ENCODE results near the gene SRPRA.
"Not testable (repeated sequence)": the region's sequence is repeated elsewhere in the genome, so short reads cannot be mapped to it uniquely, and the experiment has no call there.

SRPRA gene

DNA sequence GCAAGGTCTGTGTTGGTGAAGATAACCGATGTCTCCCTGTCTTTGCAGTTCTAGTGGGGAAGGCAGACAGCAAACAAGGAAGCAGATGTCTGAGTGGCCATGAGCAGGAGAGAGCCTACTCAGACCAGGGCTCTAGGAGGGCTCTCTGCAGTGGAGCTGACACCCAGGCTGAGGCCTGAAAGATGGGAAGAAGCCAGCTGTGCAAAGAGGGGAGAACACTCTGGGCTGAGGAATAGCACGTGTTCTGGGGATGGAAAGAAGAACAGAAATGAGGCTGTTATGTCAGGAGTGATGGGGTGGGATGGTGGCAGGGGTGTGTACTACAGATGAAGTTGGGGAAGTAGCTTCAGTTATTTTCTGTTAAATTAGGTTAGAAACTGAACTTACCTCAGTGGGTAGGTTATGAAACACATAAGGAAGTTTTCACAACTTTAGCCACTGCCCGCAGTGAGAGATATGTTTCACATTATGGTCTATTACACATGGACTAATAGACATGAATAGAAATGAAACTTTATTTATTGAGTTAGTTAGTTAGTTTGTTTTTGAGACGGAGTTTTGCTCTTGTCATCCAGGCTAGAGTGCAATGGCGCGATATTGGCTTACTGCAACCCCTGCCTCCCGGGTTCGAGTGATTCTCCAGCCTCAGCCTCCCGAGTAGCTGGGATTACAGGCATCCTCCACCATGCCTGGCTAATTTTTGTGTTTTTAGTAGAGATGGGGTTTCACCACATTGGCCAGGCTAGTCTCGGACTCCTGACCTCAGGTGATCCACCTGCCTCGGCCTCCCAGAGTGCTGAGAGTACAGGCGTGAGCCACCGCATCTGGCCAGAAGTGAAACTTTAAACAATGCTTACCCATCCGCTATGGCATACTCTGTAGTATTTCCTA lies 43.0 kb upstream of the SRPRA start:
- no peak overlapping the region for H3K27ac ChIP-seq (ENCODE audit: low read depth, low read length)
- no peak overlapping the region for H3K9ac ChIP-seq (ENCODE audit: low read length)
- H2AK5ac ChIP-seq (ENCODE audit: low read length), result no peak overlapping the region
- no peak overlapping the region for H2BK5ac ChIP-seq (ENCODE audit: low read length)
- WGBS (ENCODE audit: extremely low coverage, insufficient coverage, low lambda C conversion rate), result no CpG with 5 or more reads among the region's 14 CpGs
- H2BK15ac ChIP-seq (replicated peaks; ENCODE audit: low read depth), result no peak overlapping the region
- no peaks in the 10 kb centered on the region for H3K27me3 ChIP-seq (ENCODE audit: insufficient read depth, low read length, poor library complexity)
- no peak overlapping the region for H4K5ac ChIP-seq (ENCODE audit: low read length)
- H3K18ac ChIP-seq (ENCODE audit: low read length), result no peak overlapping the region
- no peak overlapping the region for H4K8ac ChIP-seq (ENCODE audit: low read depth, low read length)
- no peaks in the 10 kb centered on the region for H3K79me2 ChIP-seq (ENCODE audit: control insufficient read depth, insufficient read depth, low read length)
- no peak for DNase-seq
- H2BK120ac ChIP-seq (ENCODE audit: low read depth, low read length), result no peak overlapping the region
- no peak overlapping the region for H3K4me3 ChIP-seq (ENCODE audit: low read length)
- H3K23ac ChIP-seq (ENCODE audit: low read length), result no peak overlapping the region
- H3K4me1 ChIP-seq (ENCODE audit: control insufficient read depth, low read depth, low read length), result no peaks in the 10 kb centered on the region
- H3K4ac ChIP-seq (ENCODE audit: low read depth, low read length), result no peak overlapping the region
- H3K4me2 ChIP-seq (ENCODE audit: low read length), result no peak overlapping the region
- no peaks in the 10 kb centered on the region for H3K36me3 ChIP-seq (ENCODE audit: control insufficient read depth, insufficient read depth, low read length)
- no peak overlapping the region for H3K56ac ChIP-seq (ENCODE audit: low read length)
- H3K79me1 ChIP-seq (ENCODE audit: low read length), result no peaks in the 10 kb centered on the region

DNA sequence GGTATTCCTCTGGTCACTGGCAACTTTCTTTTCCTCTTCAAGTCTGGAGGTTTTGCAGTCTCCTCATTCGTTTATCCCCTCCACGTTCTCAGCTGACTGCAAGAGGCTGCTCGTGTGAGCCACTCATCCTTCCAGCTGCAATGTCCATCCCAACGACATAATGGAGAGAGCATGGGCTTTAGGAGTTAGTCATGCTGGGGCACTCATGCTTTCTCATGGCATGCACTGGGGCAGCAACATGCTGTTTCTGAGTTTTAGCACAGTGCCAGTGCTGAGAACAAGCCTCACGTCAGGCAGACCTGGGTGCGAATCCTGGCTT lies 42.3 kb upstream of the SRPRA start:
- Histone ChIP-seq H3K23ac (ENCODE audit: low read length) (no peak overlapping the region), H3K4me3 (ENCODE audit: low read length) (no peak overlapping the region), H2BK120ac (ENCODE audit: low read depth, low read length) (no peak overlapping the region), H4K8ac (ENCODE audit: low read depth, low read length) (no peak overlapping the region), H3K79me1 (ENCODE audit: low read length) (no peaks in the 10 kb centered on the region), H3K27me3 (ENCODE audit: insufficient read depth, low read length, poor library complexity) (no peaks in the 10 kb centered on the region), H2AK5ac (ENCODE audit: low read length) (no peak overlapping the region), H3K4ac (ENCODE audit: low read depth, low read length) (no peak overlapping the region), H3K27ac (ENCODE audit: low read depth, low read length) (no peak overlapping the region), H3K79me2 (ENCODE audit: control insufficient read depth, insufficient read depth, low read length) (no peaks in the 10 kb centered on the region), H3K56ac (ENCODE audit: low read length) (no peak overlapping the region), H3K9ac (ENCODE audit: low read length) (no peak overlapping the region), H3K36me3 (ENCODE audit: control insufficient read depth, insufficient read depth, low read length) (no peaks in the 10 kb centered on the region), H2BK5ac (ENCODE audit: low read length) (no peak overlapping the region), H3K4me1 (ENCODE audit: control insufficient read depth, low read depth, low read length) (no peaks in the 10 kb centered on the region), H3K18ac (ENCODE audit: low read length) (no peak overlapping the region), H3K4me2 (ENCODE audit: low read length) (no peak overlapping the region), H4K5ac (ENCODE audit: low read length) (no peak overlapping the region), H2BK15ac (replicated peaks; ENCODE audit: low read depth) (no peak overlapping the region)
- no peak for DNase-seq
- WGBS (ENCODE audit: extremely low coverage, insufficient coverage, low lambda C conversion rate), result no CpG with 5 or more reads among the region's 6 CpGs

DNA sequence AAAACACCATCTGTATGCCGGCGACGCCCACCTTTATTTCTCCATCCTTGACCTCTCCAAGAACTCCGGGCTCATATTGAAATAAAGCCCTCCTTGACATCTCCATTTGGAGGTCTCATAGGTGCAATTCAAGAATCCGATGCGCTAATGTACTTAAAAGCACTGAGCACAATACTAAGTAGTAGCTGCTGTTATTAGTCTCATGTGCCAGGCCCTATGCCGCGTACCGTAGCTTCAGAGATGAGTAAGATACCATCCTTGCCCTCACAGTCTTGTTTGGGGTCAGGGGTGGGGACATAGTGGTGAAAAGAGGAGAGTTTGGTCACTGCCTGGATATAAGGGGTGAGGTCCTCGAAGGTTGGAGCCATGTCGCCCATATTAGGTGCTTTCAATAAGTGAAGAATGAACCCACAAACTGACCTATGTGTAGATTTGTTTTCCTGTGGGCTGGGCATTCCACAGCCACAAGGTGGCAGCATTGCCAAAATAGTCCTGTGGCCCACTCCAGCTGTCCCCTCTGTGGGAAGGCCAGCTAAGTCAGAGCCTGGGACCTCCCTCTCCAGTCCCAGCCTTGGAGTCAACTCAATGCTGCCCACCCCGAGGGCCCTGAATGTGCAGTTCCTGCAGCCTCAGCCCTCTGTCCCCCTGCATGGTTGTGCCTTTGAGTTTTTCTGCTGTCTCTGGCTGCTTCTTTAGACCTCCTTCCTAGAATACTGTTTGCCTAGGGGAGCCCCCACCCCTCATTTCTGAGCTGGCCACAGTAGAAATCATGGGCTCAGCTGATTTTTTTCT lies 41.7 kb upstream of the SRPRA start:
- Histone ChIP-seq H3K4me3 (ENCODE audit: low read length) (no peak overlapping the region), H2BK120ac (ENCODE audit: low read depth, low read length) (no peak overlapping the region), H4K8ac (ENCODE audit: low read depth, low read length) (no peak overlapping the region), H3K56ac (ENCODE audit: low read length) (no peak overlapping the region), H3K79me1 (ENCODE audit: low read length) (no peaks in the 10 kb centered on the region), H3K27me3 (ENCODE audit: insufficient read depth, low read length, poor library complexity) (no peaks in the 10 kb centered on the region), H3K36me3 (ENCODE audit: control insufficient read depth, insufficient read depth, low read length) (no peaks in the 10 kb centered on the region), H3K4me2 (ENCODE audit: low read length) (no peak overlapping the region), H3K79me2 (ENCODE audit: control insufficient read depth, insufficient read depth, low read length) (no peaks in the 10 kb centered on the region), H2BK5ac (ENCODE audit: low read length) (no peak overlapping the region), H3K4me1 (ENCODE audit: control insufficient read depth, low read depth, low read length) (no peaks in the 10 kb centered on the region), H3K9ac (ENCODE audit: low read length) (peak overlapping the region; percentile 31), H3K23ac (ENCODE audit: low read length) (no peak overlapping the region), H2AK5ac (ENCODE audit: low read length) (no peak overlapping the region), H3K4ac (ENCODE audit: low read depth, low read length) (no peak overlapping the region), H3K27ac (ENCODE audit: low read depth, low read length) (no peak overlapping the region), H2BK15ac (replicated peaks; ENCODE audit: low read depth) (no peak overlapping the region), H4K5ac (ENCODE audit: low read length) (no peak overlapping the region), H3K18ac (ENCODE audit: low read length) (no peak overlapping the region)
- no CpG with 5 or more reads among the region's 12 CpGs for WGBS (ENCODE audit: extremely low coverage, insufficient coverage, low lambda C conversion rate)
- peak; percentile 80 for DNase-seq

DNA sequence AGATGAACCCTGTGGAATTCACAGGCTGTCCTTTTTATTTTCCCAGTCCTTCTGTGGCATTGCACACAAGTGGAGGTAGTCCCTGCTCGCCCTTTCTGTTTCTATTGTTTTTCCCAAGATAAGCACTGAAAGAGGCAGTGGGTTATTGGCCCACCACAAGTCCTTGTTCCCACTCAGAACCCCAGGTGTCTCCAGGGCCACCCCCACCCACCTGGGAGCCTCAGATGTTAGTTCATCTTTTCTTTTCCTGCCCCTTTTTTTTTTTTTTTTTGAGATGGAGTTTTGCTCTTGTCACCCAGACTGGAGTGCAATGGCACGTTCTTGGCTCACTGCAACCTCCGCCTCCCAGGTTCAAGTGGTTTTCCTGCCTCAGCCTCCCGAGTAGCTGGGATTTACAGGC lies 40.1 kb upstream of the SRPRA start:
- H4K5ac ChIP-seq (ENCODE audit: low read length); H3K79me1 ChIP-seq (ENCODE audit: low read length); H2BK5ac ChIP-seq (ENCODE audit: low read length); H2BK15ac ChIP-seq (replicated peaks; ENCODE audit: low read depth); H3K56ac ChIP-seq (ENCODE audit: low read length); H3K36me3 ChIP-seq (ENCODE audit: control insufficient read depth, insufficient read depth, low read length); H3K4me3 ChIP-seq (ENCODE audit: low read length); H3K18ac ChIP-seq (ENCODE audit: low read length); DNase-seq; H3K4ac ChIP-seq (ENCODE audit: low read depth, low read length); H3K27ac ChIP-seq (ENCODE audit: low read depth, low read length); H3K4me1 ChIP-seq (ENCODE audit: control insufficient read depth, low read depth, low read length); H3K9ac ChIP-seq (ENCODE audit: low read length); H3K23ac ChIP-seq (ENCODE audit: low read length); H3K4me2 ChIP-seq (ENCODE audit: low read length); H3K27me3 ChIP-seq (ENCODE audit: insufficient read depth, low read length, poor library complexity); H3K79me2 ChIP-seq (ENCODE audit: control insufficient read depth, insufficient read depth, low read length); H4K8ac ChIP-seq (ENCODE audit: low read depth, low read length); H2AK5ac ChIP-seq (ENCODE audit: low read length); H2BK120ac ChIP-seq (ENCODE audit: low read depth, low read length): not testable (repeated sequence)
- WGBS (ENCODE audit: extremely low coverage, insufficient coverage, low lambda C conversion rate), result no CpG with 5 or more reads among the region's 4 CpGs

DNA sequence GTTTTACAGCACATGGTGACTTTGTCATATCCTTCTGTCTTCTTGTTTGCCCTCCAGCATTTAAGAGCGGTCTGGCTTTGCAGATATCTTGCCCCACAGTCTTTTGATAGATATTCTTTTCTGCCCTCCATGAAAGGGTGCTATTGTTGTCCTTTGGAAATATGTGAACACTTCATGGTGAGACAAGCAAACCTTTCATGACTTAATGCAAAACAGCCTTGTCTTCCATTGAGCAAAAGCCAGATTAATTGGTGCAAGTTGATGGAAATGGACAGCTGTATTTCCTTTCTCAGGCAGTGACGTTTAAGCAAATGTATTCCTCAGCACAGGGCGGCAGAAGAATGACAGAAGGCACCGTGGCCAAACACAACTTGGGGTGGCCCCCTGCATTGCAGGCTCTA lies 39.6 kb upstream of the SRPRA start:
- WGBS (ENCODE audit: extremely low coverage, insufficient coverage, low lambda C conversion rate), result no CpG with 5 or more reads among the region's 4 CpGs
- H3K27ac ChIP-seq (ENCODE audit: low read depth, low read length), result no peak overlapping the region
- H3K27me3 ChIP-seq (ENCODE audit: insufficient read depth, low read length, poor library complexity), result no peaks in the 10 kb centered on the region
- no peak overlapping the region for H3K18ac ChIP-seq (ENCODE audit: low read length)
- no peak overlapping the region for H2BK15ac ChIP-seq (replicated peaks; ENCODE audit: low read depth)
- no peaks in the 10 kb centered on the region for H3K4me1 ChIP-seq (ENCODE audit: control insufficient read depth, low read depth, low read length)
- no peak overlapping the region for H4K5ac ChIP-seq (ENCODE audit: low read length)
- H3K4me3 ChIP-seq (ENCODE audit: low read length), result no peak overlapping the region
- no peak overlapping the region for H4K8ac ChIP-seq (ENCODE audit: low read depth, low read length)
- no peak overlapping the region for H3K4me2 ChIP-seq (ENCODE audit: low read length)
- H3K23ac ChIP-seq (ENCODE audit: low read length), result no peak overlapping the region
- H3K79me2 ChIP-seq (ENCODE audit: control insufficient read depth, insufficient read depth, low read length), result no peaks in the 10 kb centered on the region
- no peaks in the 10 kb centered on the region for H3K36me3 ChIP-seq (ENCODE audit: control insufficient read depth, insufficient read depth, low read length)
- H3K79me1 ChIP-seq (ENCODE audit: low read length), result no peaks in the 10 kb centered on the region
- DNase-seq, result no peak
- H2AK5ac ChIP-seq (ENCODE audit: low read length), result no peak overlapping the region
- H2BK5ac ChIP-seq (ENCODE audit: low read length), result no peak overlapping the region
- no peak overlapping the region for H2BK120ac ChIP-seq (ENCODE audit: low read depth, low read length)
- no peak overlapping the region for H3K56ac ChIP-seq (ENCODE audit: low read length)
- H3K4ac ChIP-seq (ENCODE audit: low read depth, low read length), result no peak overlapping the region
- no peak overlapping the region for H3K9ac ChIP-seq (ENCODE audit: low read length)

Data from mesendoderm (in vitro differentiated cells).